HS-5 (cell line): ENCODE measurements around the gene CFAP58.

Experiments
- DNase-seq: peaks from one replicate; pipeline ENCODE4 v3.0.0-alpha.2; 2012; ENCODE audit warnings: low read depth

CFAP58 gene

GRCh38 chr10:104336821-104337467 lies 16.7 kb upstream of the CFAP58 start:
- DNase-seq = no peak

- DNase-seq = no peak
These were observed 16.1 kb upstream of the CFAP58 start for GRCh38 chr10:104337521-104337984.

- DNase-seq = no peak
These were observed 15.5 kb upstream of the CFAP58 start, which contains the start of gene ITPRIP for GRCh38 chr10:104337985-104338735. Gene ITPRIP, minus strand, starts transcription at chr10:104338465. Its CDS starts 22,414 bp downstream, at chr10:104316051.

- DNase-seq = no peak
These were observed 14.0 kb upstream of the CFAP58 start for GRCh38 chr10:104339469-104340110.

GRCh38 chr10:104340111-104340526 lies 13.5 kb upstream of the CFAP58 start:
- no peak for DNase-seq

GRCh38 chr10:104340641-104341040 lies 13.0 kb upstream of the CFAP58 start:
- DNase-seq = no peak

- no peak for DNase-seq
These were observed 10.7 kb upstream of the CFAP58 start for GRCh38 chr10:104342941-104343411.

GRCh38 chr10:104344219-104344618 lies 9.4 kb upstream of the CFAP58 start:
- DNase-seq = no peak

- no peak for DNase-seq
These were observed 8.1 kb upstream of the CFAP58 start for GRCh38 chr10:104345515-104345914.

GRCh38 chr10:104345941-104346340 lies 7.7 kb upstream of the CFAP58 start:
- DNase-seq = no peak

GRCh38 chr10:104347295-104348045 lies 6.2 kb upstream of the CFAP58 start:
- no peak for DNase-seq

GRCh38 chr10:104348601-104349000 lies 5.0 kb upstream of the CFAP58 start:
- no peak for DNase-seq

GRCh38 chr10:104349623-104350126 lies 4.0 kb upstream of the CFAP58 start:
- DNase-seq = no peak

- no peak for DNase-seq
These were observed 3.5 kb upstream of the CFAP58 start for GRCh38 chr10:104350127-104350635.

GRCh38 chr10:104351061-104351702 lies 2.5 kb upstream of the CFAP58 start:
- DNase-seq = no peak

GRCh38 chr10:104351919-104352318 lies 1.7 kb upstream of the CFAP58 start:
- DNase-seq = no peak

- no peak for DNase-seq
These were observed 6.2 kb downstream of the CFAP58 start for GRCh38 chr10:104359811-104360210.

GRCh38 chr10:104367904-104368303 lies 14.3 kb downstream of the CFAP58 start:
- no peak for DNase-seq

GRCh38 chr10:104368381-104368780 lies 14.7 kb downstream of the CFAP58 start:
- no peak for DNase-seq

GRCh38 chr10:104371753-104372152 lies 18.1 kb downstream of the CFAP58 start:
- no peak for DNase-seq

- no peak for DNase-seq
These were observed 21.0 kb downstream of the CFAP58 start for GRCh38 chr10:104374591-104374990.
